GM23248 (cell line): ENCODE measurements around the gene CCNB2. TPM values are rescaled to one million over a fixed set of nuclear protein-coding genes. Genes with fewer than 3 reads are reported as not detected.
"Not testable (repeated sequence)": the region's sequence is repeated elsewhere in the genome, so short reads cannot be mapped to it uniquely, and the experiment has no call there.

Experiments
- DNase-seq: peaks from one replicate; pipeline ENCODE4 v3.0.0-alpha.2; 2015
- H2AFZ ChIP-seq: fragments of 200-600 bp; sonication (generic); 2 replicates; pipeline ENCODE4 v1.6.1; 2016; ENCODE audit warnings: antibody characterized with exemption
- H3F3A ChIP-seq: fragments of 200-600 bp; sonication (generic); 2 replicates; pipeline ENCODE4 v1.6.1; 2016; ENCODE audit warnings: mild to moderate bottlenecking, antibody characterized with exemption, mixed run types; ENCODE audit not compliant: insufficient read depth
- H3K27ac ChIP-seq: fragments of 200-600 bp; sonication (generic); 2 replicates; pipeline ENCODE4 v1.5.1; 2016; ENCODE audit warnings: mild to moderate bottlenecking
- H3K27me3 ChIP-seq: fragments of 200-600 bp; sonication (generic); replicated peaks from 2 replicates; pipeline ENCODE4 v1.6.1; 2016; ENCODE audit warnings: mild to moderate bottlenecking; ENCODE audit not compliant: insufficient read depth
- H3K36me3 ChIP-seq: fragments of 200-600 bp; sonication (generic); 2 replicates; pipeline ENCODE4 v1.6.1; 2016; ENCODE audit warnings: low read depth, mild to moderate bottlenecking
- H3K4me1 ChIP-seq: fragments of 200-600 bp; sonication (generic); 2 replicates; pipeline ENCODE4 v1.6.1; 2016; ENCODE audit warnings: mild to moderate bottlenecking; ENCODE audit not compliant: insufficient read depth
- H3K4me2 ChIP-seq: fragments of 200-600 bp; sonication (generic); one replicate; pipeline ENCODE4 v1.6.1; 2016; ENCODE audit warnings: mild to moderate bottlenecking; ENCODE audit not compliant: unreplicated experiment
- H3K4me3 ChIP-seq: fragments of 200-600 bp; sonication (generic); 2 replicates; pipeline ENCODE4 v1.5.1; 2016; ENCODE audit warnings: mild to moderate bottlenecking
- H3K79me2 ChIP-seq: fragments of 200-600 bp; sonication (generic); 2 replicates; pipeline ENCODE4 v1.6.1; 2016; ENCODE audit warnings: mild to moderate bottlenecking; ENCODE audit not compliant: insufficient read depth
- H3K9ac ChIP-seq: fragments of 200-600 bp; sonication (generic); 2 replicates; pipeline ENCODE4 v1.6.1; 2016; ENCODE audit warnings: mild to moderate bottlenecking
- H3K9me2 ChIP-seq: fragments of 200-600 bp; sonication (generic); 2 replicates; pipeline ENCODE4 v1.6.1; 2016; ENCODE audit warnings: mixed run types, mild to moderate bottlenecking, moderate library complexity; ENCODE audit not compliant: insufficient read depth
- H3K9me3 ChIP-seq: fragments of 200-600 bp; sonication (generic); one replicate; pipeline ENCODE4 v1.6.1; 2017; ENCODE audit warnings: low read depth
- H4K20me1 ChIP-seq: fragments of 200-600 bp; sonication (generic); 2 replicates; pipeline ENCODE4 v1.6.0; 2016; ENCODE audit not compliant: insufficient read depth
- EZH2 ChIP-seq: fragments of 200-600 bp; sonication (generic); IDR thresholded peaks from 2 replicates; pipeline ENCODE4 v1.6.1; 2018; ENCODE audit warnings: antibody characterized with exemption, mild to moderate bottlenecking; ENCODE audit not compliant: insufficient read depth, poor library complexity, severe bottlenecking
- EZH2phosphoT487 ChIP-seq: fragments of 200-600 bp; sonication (generic); IDR thresholded peaks from 2 replicates; pipeline ENCODE4 v1.6.1; 2018; ENCODE audit warnings: antibody characterized with exemption, moderate library complexity, mild to moderate bottlenecking, low read depth; ENCODE audit not compliant: insufficient read depth
- WGBS, 2 experiments: methylation state at CpG; one replicate each; pipeline ENCODE4 v1.1.6; 2015 to 2017; ENCODE audit warnings: low lambda C conversion rate in 2 of 2, low coverage in 1 of 2; ENCODE audit errors: missing lambda C conversion rate in 2 of 2; 5-methylcytosine and 5-hydroxymethylcytosine counted together
- in situ Hi-C: fragments of 300-500 bp; cut with MboI; formaldehyde crosslinking; loops from 2 replicates; pipeline ENCODE4 v1.15.0; 2020
- polyA plus RNA-seq: library from polyadenylated mRNA; unstranded; fragments of >200 nt; fragmentation: Nextera tagmentation; extraction: Ambion mirVana; gene quantifications from 2 replicates; pipeline ENCODE4 v1.2.1, GENCODE V29; 2016
- total RNA-seq: library from RNA; depleted of rRNA; stranded (reverse); fragments of >200 nt; shearing (Covaris generic); gene quantifications from 2 replicates; pipeline ENCODE4 v1.2.3, GENCODE V29; 2014

The CCNB2 gene
- total and polyA plus RNA-seq, 2 experiments from 2014 or later = 23.2 to 33.9 TPM

DNA sequence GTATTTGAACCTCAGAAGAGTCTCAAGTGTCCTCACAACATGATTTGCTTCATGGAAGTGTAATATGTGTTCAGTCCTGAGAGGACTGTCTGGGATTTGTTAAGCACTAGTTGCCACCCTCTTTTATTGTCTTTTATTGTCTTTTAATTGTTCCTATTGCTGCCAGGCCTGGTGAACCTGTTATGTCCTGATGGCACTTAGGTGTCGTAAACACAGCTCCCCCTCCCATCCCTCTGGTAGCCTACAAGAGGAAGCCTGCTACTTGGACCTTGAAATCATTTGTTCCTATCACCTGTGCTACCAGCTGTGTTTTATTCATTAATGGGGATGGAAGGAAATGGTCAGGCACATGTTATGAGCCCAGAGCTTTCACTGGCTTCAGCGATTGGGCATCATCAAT, 19.3 kb downstream of the CCNB2 start:
- Histone ChIP-seq H3K27me3 (no peaks in the 10 kb centered on the region), H3K79me2 (peaks cover 11% of the 10 kb centered on the region), H3K36me3 (0 out of 2 replicates have a peak, but pooled peaks cover 5% of the 10 kb centered on the region), H3K27ac (no peak overlapping the region), H3K4me3 (no peak overlapping the region), H3K9me3 (no peaks in the 10 kb centered on the region), H3K9me2 (no peaks in the 10 kb centered on the region), H3K4me1 (no peaks in the 10 kb centered on the region), H3F3A (peaks cover 62% of the 10 kb centered on the region), H3K9ac (no peak overlapping the region), H4K20me1 (no peaks in the 10 kb centered on the region), H3K4me2 (no peak overlapping the region), H2AFZ (no peak overlapping the region)
- TF ChIP-seq EZH2phosphoT487 (no peak), EZH2 (no peak)
- WGBS, 2 experiments = 96 to 98% methylated on average over 2 of the region's 2 CpGs
- no peak for DNase-seq
- in situ Hi-C loops = no loop called here

DNA sequence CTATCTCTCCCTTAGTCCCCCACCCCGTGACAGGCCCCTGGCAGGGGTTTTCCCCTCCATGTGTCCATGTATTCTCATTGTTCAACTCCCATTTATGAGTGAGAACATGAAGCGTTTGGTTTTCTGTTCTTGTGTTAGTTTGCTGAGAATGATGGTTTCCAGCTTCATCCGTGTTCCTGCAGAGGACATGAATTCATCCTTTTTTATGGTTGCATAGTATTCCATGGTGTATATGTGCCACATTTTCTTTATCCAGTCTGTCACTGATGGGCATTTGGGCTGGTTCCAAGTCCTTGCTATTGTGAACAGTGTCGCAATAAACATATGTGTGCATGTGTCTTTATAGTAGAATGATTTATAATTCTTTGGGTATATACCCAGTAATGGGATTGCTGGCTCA, 20.7 kb downstream of the CCNB2 start:
- WGBS, 2 experiments = 95 to 98% methylated on average over 4 of the region's 4 CpGs
- H3K9ac ChIP-seq, H3K27ac ChIP-seq, DNase-seq, H4K20me1 ChIP-seq, H2AFZ ChIP-seq, H3K9me3 ChIP-seq, H3K4me3 ChIP-seq, H3K9me2 ChIP-seq, in situ Hi-C loops, H3K4me1 ChIP-seq, H3K4me2 ChIP-seq, H3K27me3 ChIP-seq: not testable (repeated sequence)
- Histone ChIP-seq H3F3A (peaks cover 72% of the 10 kb centered on the region), H3K79me2 (peaks cover 26% of the 10 kb centered on the region), H3K36me3 (peaks cover 15% of the 10 kb centered on the region)

DNA sequence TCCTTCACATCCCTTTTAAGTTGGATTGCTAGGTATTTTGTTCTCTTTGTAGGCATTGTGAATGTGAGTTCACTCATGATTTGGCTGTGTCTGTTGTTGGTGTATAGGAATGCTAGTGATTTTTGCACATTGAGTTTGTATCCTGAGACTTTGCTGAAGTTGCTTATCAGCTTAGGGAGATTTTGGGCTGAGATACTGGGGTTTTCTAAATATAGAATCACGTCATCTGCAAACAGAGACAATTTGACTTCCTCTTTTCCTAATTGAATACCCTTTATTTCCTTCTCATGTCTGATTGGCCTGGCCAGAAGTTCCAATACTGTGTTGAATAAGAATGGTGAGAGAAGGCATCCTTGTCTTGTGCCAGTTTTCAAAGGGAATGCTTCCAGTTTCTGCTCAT, 22.3 kb downstream of the CCNB2 start:
- H3K4me3 ChIP-seq, H4K20me1 ChIP-seq, H3K4me1 ChIP-seq, DNase-seq, in situ Hi-C loops, H3K27ac ChIP-seq, H3K4me2 ChIP-seq, H3K9me3 ChIP-seq, H2AFZ ChIP-seq, H3K9ac ChIP-seq, H3K9me2 ChIP-seq, H3K27me3 ChIP-seq: not testable (repeated sequence)
- Histone ChIP-seq H3K36me3 (peaks cover 26% of the 10 kb centered on the region), H3K79me2 (peaks cover 41% of the 10 kb centered on the region), H3F3A (peaks cover 60% of the 10 kb centered on the region)
- WGBS, 2 experiments = 92 to 95% methylated on average over 1 of the region's 1 CpG

DNA sequence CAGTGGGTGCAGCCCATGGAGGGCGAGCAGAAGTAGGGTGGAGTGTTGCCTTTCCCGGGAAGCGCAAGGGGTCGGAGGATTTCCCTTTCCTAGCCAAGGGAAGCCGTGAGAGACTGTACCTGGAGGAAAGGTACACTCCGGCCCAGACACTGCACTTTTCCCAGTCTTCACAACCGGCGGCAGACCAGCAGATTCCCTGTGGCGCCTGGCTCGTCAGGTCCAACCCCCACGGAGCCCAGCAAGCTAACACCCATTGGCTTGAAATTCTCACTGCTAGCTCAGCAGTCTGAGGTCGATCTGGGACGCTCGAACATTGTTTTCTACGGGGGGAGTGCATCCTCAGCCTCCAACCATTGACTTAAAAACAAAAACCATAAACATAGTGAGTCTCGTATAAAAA, 26.5 kb downstream of the CCNB2 start:
- Histone ChIP-seq H3K4me1 (no peaks in the 10 kb centered on the region), H3K79me2 (peaks cover 52% of the 10 kb centered on the region), H3F3A (peaks cover 40% of the 10 kb centered on the region), H3K36me3 (peaks cover 59% of the 10 kb centered on the region), H2AFZ (no peak overlapping the region), H4K20me1 (no peaks in the 10 kb centered on the region), H3K9me3 (no peaks in the 10 kb centered on the region), H3K4me2 (no peak overlapping the region), H3K9me2 (no peaks in the 10 kb centered on the region), H3K27me3 (no peaks in the 10 kb centered on the region), H3K27ac (no peak overlapping the region), H3K9ac (no peak overlapping the region), H3K4me3 (no peak overlapping the region)
- in situ Hi-C loops = no loop called here
- no peak for TF ChIP-seq EZH2phosphoT487
- TF ChIP-seq EZH2 = no peak
- no peak for DNase-seq
- 98 to 99% methylated on average over 16 of the region's 16 CpGs for WGBS, 2 experiments

DNA sequence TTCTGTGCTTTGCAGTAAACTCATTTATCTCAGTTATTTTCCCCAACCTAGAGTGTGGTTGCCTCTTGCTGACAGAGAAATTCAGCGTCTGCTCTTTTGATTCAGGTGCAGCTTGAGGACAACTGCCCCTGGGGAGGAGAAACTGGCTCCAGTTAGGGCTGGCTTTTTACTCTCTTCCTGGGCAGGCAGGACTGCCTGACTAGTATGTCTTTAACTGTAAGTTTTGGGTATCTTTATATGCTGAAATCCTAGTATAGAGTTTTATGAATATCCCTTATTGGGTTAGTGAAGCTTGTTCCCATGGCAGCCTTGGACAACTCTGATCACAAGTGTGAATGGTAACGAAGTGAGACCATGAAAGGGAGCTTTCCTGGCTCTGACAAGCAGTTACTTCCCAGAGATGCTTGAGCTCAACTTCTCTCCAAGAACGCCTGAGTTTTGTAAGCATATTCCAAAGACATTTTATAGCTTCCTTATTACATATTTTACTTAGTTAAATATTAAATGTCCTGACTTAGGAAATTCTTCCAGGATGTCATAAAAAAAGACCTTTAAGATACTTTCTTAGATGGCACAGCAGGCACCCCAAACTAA, 27.1 kb downstream of the CCNB2 start:
- Histone ChIP-seq H3K9me2 (no peaks in the 10 kb centered on the region), H3K4me1 (no peaks in the 10 kb centered on the region), H3K4me2 (no peak overlapping the region), H2AFZ (no peak overlapping the region), H3K9ac (no peak overlapping the region), H3K27me3 (no peaks in the 10 kb centered on the region), H3K36me3 (peaks cover 65% of the 10 kb centered on the region), H3K4me3 (no peak overlapping the region), H3K27ac (no peak overlapping the region), H4K20me1 (no peaks in the 10 kb centered on the region), H3K79me2 (peaks cover 52% of the 10 kb centered on the region), H3K9me3 (no peaks in the 10 kb centered on the region), H3F3A (peaks cover 34% of the 10 kb centered on the region)
- DNase-seq = no peak
- TF ChIP-seq EZH2 (no peak), EZH2phosphoT487 (no peak)
- in situ Hi-C loops = no loop called here
- 65 to 68% methylated on average over 3 of the region's 3 CpGs for WGBS, 2 experiments
